NCI-H226 (cell line): ENCODE data around the gene CDC34.

Experiments used
- DNase-seq: peaks from one replicate; pipeline ENCODE4 v3.0.0-alpha.2; 2015

The CDC34 gene

DNA sequence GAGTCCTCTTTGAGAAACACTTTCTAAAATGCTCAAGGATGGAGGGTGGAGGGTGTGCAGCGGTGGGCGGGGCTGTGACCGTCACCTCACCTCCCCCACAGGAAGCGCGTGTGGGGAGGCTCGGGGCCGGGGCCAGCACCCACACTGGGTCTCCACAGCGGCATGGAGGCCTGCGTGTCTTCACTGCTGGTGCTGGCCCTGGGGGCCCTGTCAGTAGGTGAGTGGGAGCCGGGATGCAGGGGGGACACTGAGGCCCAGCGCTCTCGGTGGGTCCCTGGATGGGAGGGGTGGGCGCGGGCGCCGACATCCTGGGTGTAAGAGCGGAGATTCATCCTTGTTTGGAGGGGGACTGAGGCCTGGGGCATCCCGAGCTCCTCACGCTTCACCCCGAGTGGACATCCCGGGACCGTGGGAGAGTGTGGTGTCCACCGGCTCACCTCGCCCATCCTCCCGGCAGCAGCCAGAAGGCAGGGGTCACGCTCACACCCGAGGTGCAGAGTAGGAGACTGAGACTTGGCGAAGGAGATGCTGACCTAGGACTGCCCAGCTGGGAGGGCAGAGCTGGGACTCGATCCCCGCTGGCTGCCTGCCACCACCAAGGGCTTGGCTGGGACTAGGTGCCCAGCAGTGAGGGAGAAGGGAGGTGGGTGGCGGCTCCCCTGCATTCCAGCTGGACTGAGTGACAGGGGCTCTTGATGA lies 12.5 kb downstream of the CDC34 start, which contains the start of gene GZMM:
Gene GZMM, plus strand, starts transcription at position 144 of the 699 bp plus-strand sequence. Its CDS starts 19 bp downstream, at position 163.
- no peak for DNase-seq

DNA sequence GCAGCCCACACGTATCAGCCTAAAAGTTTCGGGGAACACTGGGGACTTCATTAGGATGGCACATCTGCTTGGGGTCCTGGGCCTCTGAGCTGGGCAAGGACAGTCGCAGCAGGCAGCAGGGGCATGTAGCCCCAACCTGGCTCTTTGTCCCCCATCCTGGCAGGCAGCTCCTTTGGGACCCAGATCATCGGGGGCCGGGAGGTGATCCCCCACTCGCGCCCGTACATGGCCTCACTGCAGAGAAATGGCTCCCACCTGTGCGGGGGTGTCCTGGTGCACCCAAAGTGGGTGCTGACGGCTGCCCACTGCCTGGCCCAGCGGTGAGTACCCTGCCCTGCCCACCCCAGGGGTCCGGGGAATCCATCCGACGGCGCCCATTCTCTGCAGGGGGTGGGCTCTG lies 15.6 kb downstream of the CDC34 start:
- DNase-seq: no peak

DNA sequence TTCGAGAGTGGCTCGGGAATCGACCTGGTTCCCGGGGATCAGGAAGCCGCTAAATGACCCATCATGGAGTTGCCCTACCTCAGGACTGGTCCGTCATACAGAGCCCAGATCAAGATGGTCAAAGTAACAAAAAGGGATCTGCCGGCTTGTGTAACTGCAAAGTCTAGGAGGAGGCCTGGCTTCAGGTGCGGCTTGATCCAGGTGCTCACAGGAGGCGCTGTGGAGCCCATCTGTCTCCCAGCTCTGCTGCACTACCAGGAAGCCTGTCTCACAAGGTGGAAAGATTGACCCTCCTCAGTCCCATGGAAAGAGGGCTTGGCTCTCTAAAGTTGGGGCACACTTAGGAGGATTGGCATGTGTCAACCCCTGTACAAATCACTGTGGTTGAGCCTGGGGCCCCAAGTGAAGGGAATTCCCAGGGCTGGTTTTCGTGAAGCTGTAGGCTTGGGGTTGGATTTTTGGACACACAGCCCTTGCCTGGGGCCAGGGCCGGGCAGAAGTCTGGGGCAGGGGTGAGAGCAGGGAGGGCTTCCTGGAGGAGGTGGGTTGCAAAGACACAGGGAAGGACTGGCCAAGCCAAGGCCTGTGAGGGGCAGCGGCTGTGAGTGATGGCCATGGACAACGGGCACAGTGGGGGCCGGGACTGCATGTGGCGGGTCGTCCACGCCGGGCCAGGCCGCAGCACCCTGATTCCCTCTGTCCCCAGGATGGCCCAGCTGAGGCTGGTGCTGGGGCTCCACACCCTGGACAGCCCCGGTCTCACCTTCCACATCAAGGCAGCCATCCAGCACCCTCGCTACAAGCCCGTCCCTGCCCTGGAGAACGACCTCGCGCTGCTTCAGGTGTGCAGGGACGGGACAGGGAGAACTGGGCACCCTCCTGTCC lies 16.5 kb downstream of the CDC34 start:
- DNase-seq: no peak

DNA sequence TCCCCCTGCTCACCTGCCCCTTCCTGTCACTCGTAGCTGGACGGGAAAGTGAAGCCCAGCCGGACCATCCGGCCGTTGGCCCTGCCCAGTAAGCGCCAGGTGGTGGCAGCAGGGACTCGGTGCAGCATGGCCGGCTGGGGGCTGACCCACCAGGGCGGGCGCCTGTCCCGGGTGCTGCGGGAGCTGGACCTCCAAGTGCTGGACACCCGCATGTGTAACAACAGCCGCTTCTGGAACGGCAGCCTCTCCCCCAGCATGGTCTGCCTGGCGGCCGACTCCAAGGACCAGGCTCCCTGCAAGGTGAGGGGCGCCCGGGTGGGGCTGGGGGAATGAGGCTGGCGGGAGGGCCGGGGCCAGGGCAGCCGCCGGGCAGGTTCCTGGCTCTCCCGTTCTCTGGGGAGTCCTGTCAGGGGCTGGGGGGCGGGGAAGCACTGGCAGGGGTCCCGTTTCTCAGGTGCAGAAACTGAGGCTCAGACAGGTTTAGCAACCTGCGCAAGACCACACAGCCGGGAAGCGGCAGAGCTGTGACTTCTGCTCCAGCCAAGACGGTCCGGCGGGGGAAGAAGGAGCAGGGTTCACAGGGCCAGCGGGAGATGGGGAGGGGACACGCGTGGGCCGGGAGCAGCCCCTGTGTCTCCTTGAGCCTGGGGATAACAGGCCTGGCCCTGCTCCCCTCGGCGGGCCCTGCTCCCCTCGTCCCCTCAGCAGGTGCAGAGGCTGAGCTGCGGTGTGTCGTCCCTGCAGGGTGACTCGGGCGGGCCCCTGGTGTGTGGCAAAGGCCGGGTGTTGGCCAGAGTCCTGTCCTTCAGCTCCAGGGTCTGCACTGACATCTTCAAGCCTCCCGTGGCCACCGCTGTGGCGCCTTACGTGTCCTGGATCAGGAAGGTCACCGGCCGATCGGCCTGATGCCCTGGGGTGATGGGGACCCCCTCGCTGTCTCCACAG lies 17.6 kb downstream of the CDC34 start:
- DNase-seq: no peak

DNA sequence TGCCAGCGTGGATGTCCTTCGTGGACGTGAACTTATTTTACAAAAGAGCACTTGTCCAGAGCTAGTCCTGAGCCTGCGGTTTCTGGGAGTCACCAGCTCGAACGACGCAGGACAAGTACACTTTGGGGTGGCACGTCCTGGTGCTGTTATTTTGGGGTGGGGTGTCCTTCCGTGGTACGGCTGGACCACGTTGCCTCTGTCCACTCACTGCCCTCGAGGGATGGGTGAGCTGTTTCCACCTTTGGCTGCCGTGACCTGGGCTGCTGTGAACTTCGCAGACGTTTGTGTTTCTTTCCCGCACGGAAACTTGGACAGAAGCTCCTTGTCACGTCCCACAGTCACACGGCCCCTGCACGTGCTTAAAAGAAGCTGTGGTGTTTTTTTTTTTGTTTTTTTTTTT lies 23.3 kb downstream of the CDC34 start:
- no peak for DNase-seq

DNA sequence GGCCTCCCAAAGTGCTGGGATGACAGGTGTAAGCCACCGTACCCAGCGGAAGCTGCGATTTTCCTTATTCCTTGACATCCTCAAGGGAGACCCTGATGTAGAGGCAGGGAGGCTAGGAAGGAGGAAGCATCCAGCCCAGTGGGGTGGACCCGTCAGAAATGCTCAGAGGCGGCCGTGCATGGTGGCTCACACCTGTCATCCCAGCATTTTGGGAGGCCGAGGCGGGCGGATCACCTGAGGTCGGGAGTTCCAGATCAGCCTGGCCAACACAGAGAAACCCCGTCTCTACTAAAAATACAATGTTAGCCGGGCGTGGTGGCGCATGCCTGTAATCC lies 23.9 kb downstream of the CDC34 start:
- no peak for DNase-seq

DNA sequence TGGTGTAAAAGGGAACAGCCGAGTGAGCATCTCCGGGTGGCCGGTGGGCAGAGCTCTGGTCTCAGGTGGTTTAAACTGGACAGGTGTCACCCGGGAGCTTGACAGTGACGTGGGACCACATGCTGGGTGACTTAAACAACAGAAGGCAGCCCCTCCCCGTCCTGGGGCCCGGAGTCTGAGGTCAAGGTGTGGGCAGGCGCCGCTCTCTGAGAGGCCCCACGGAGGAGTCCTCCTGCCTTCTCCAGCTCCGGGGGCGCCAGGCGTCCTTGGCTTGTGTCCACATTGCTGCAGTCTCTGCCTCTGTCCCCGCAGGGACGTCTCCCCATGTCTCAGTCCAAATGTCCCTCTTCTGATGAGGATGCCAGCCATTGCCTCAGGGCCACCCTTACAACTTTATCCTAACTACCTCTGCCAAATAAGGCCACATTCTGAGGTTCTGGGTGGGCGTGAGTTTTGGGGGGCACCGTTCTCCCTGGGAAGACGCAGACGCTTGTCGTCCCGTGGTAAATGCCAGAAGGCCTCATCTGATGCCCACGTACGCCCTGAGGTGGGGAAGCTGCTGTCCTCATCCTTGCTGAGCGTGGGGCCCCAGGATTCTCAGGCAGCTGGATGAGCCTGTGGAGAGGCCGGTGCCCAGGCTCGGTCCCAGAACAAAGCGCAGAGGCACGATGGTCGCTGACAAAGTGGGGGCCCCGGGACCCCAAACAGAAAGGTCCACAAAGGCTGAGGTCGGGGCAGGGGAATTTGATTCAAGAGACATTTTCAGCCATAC lies 25.2 kb downstream of the CDC34 start:
- no peak for DNase-seq

DNA sequence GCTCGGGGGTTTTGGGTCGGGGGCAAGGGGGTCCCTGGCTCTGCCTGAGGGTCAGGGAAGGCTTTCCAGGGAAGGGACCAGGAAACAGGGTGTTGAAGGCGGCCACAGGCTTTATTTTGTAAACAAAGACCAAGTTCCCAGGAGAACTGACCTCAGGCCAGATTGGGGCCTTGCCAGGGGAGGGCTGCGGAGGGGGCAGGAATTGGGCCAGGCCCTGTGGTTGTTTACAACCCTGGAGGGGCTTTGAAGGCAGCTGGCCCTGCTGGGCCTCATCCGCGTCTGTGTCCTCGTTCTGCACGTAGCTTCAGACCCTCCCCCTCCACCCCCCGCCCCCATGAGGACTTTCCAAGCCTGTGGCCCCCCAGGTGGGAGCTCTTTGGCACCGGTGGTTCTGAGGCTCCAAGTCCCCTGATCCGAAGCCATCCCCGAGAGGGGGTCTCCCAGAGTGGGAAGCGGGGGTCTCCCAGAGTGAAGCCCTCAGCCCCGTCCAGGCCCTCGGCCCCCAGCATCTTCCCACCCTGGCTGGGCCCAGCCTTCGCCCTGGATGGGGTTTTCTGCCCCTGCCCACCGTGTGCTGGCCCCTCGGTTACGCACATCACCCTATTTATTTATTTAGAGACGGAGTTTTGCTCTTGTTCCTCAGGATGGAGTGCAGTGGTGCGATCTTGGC lies 27.3 kb downstream of the CDC34 start:
- DNase-seq: no peak

DNA sequence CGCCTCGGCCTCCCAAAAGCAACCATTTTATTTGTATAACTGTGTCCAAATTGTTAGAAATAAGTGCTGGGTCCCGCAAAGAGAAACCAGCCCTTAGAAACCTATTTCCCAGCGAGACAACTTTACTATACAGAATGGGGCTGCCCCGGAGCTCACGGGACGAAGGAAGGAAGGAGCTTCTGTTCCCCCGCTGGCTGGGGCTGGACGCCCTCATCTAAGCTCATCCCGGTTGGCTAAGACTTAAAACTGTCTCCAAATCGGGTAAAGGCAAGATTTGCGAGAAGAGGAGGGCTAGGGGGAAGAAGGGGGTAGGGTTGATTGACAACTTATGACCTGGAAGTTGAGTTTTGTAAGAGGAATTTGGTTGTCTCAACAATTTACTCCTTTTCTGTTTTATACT lies 28.6 kb downstream of the CDC34 start:
- DNase-seq: no peak

DNA sequence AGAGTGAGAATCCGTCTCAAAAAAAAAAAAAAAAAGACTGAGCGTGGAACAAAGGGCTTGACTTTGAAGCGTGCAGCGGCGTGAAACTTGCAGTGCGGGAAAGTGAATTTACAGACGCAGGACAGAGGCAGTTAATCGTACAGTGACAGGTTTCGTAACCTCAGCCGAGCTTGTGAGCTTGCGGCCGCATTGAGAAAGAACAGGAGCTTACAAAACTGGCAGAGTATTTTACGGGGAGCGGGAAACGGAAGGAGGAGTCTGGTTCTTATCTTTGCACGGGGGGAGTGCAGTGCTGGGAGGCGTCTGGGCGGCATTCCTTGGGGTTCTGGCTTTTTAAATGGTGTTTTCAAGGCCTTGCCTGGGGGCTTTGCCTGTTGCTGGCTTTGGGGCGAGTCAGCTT lies 34.8 kb downstream of the CDC34 start:
- peak; percentile 95 for DNase-seq

DNA sequence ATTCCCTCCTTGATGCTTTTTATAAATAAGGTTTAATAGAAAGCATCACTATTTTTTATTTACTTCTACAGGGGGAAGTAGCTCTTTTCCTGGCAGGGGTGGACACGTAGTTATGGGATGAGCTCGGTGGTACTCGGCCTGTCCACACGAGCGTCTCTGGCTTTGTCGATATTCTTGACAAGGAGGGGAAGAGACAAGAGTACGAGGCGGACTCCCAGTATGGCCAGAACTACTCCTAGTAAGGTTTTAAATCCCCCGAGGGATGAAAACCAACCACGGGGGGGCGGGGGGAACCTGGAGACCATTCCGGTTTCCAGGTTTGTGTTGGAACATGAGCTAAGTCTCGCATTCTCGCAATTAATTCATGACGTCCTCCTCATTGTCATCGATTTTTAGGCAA lies 35.3 kb downstream of the CDC34 start:
- DNase-seq: no peak

DNA sequence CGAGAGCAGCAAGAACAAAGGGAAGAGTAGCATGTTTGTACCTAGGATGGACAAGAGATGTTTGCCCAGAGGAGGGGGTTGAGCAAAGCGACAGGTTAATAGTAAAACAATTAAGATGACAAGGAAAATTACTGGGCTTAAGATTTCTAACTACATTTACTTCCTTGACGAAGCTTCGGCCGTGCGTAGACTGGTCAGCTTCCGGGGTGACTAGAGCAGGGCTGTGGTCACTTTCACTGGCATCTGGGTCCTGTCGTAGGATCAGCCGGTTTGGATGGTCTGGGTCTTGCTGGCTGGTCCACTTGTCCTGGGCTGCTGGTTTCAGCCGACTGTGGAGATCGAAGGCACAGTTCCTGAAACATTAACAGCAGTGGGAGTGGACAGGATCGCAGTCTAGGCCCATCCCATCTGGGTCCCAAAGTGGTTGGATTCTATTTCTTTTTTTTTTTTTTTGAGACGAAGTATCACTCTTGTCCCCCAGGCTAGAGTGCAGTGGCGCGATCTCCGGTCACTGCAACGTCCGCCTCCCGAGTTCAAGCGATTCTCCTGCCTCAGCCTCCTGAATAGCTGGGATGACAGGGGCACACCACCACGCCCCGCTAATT lies 35.8 kb downstream of the CDC34 start:
- no peak for DNase-seq

DNA sequence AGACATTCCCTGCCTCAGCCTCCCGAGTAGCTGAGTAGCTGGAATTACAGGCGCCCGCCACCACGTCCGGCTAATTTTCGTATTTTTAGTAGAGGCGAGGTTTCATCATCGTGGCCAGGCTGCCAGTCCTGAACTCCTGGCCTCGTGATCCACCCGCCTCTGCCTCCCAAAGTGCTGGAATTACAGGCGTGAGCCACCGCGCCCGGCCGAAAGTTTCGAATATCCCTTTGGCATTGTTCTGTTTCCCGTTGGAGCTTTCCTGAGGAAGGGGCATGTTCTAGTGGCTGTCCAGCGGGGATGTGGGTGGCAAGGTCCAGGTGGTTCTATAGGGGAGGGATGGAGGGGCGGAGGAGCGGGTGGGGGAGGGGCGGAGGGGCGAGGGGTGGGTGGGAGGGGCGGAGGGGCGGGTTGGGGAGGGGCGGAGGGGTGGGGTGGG lies 38.7 kb downstream of the CDC34 start:
- no peak for DNase-seq

DNA sequence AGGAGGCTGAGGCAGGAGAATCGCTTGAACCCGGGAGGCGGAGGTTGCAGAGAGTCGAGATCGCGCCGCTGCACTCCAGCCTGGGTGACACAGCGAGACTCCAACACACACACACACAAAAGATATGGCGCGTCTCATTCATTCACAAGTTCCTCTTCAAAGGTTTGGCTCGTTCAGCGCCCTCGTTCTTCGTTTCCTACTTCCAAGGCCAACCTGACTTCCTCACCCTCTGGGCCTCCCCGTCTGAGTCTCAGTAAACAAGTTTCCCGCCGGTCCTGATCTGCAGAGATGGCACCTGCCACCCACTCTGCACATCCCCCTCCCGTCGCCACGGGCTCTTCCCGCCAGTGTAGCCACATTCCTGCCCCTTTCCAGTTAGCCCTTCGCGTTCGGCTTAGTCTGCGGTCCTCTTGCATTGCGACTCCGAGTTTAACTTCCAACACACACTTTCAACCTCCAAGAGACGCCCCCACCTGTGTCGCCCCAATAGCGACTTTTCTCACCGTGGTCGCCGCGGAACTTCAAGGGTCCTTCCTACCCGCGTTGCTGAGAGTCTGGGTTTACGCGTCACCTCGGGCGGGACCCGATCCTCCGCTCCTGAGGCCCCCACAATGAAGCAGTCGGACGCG lies 39.5 kb downstream of the CDC34 start:
- no peak for DNase-seq

DNA sequence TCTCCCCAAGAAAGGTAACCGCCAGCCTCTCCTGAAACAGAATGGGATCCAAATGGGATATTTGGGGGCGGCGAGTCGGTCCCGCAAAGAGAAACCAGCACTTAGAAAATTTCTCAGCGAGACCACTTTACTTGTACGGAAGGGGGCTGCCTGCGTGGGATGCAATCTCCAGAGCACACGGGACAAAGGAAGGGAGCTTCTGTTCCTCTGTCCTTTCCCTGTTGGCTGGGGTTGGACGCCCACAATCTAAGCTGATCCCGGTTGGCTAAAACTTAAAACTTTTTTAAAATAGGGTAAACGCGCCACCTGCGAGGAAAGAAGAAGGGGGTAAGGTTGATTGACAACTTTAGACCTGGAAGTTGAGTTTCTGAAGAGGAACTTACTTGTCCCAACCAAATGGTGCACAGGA lies 40.0 kb downstream of the CDC34 start:
- DNase-seq: no peak

DNA sequence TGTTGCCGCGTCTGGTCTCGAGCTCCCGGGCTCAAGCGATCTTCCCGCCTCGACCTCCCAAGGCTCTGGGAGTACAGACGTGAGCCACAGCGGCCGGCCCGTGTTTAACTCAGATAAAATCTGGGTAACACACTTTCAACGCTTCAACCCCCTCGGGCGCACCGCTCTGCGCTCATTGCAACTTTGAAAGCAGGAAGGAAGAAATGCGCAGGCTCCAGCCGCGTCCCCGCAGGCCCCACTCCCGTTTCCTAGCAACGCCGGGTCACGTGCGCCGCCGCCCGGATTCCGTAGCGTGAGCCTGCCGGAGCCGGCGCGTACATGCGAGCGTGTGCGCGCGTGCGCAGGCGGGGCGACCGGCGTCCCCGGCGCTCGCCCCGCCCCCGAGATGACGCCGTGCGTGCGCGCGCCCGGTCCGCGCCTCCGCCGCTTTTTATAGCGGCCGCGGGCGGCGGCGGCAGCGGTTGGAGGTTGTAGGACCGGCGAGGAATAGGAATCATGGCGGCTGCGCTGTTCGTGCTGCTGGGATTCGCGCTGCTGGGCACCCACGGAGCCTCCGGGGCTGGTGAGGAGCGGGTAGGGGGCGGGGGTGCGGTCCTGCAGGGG lies 40.7 kb downstream of the CDC34 start, which contains the start of gene BSG:
Gene BSG, plus strand, starts transcription at position 457 of the 603 bp plus-strand sequence. Its CDS starts 39 bp downstream, at position 496.
- DNase-seq: peak; percentile 96

DNA sequence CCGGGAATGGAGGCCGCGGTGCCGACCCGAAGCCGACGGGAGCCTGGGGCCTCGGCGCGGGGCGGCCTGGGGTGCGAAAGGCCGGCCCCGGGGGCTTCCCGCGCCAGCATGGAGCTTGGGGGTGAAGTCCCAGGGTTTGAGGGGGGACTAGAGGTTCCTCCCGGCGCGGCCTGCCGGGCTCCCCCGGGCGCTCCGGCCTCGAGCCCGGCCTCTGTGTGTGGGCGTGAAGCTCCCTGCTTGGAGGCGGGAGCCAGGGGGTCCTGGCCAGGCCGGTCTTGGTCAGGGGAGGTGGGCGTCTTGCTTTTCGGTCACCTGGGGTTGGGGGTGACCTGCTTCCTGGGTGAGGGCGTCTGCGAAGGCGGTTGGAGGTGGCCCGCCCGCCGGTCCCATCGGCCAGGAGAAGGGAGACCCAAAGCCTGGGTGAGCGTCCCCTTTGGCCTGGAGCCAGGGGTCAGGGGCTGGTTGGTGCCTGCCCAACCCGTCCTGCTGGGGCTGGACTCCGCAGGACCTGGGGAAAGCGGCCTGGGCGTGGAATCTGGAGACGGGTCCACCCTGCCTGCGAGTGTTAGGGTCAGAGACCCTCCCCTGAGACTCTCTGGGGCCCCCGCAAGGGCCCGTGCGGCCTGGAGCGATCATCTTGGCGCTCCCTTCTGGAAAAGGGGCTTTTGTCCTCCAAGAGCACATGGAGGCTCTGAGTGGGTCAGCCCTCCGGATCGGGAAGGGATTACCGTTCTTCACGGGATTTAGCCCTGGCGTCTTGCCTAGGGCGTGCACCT lies 41.4 kb downstream of the CDC34 start:
- peak; percentile 66 for DNase-seq

DNA sequence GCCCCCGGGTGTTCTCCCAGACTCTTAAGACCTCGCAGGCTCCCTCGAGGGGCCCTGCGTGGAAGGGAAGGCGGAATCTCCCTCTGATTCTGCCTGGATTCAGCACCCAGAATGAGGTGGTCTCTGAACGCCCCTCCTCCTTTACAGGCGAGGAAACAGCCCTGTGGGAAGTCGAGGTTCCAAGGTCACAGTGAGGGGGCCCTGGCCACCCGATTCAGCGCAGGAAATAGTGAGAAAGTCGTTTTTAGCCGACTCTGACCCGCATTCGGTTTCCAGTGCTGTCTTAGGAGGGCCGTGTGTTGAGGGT lies 41.9 kb downstream of the CDC34 start:
- no peak for DNase-seq

DNA sequence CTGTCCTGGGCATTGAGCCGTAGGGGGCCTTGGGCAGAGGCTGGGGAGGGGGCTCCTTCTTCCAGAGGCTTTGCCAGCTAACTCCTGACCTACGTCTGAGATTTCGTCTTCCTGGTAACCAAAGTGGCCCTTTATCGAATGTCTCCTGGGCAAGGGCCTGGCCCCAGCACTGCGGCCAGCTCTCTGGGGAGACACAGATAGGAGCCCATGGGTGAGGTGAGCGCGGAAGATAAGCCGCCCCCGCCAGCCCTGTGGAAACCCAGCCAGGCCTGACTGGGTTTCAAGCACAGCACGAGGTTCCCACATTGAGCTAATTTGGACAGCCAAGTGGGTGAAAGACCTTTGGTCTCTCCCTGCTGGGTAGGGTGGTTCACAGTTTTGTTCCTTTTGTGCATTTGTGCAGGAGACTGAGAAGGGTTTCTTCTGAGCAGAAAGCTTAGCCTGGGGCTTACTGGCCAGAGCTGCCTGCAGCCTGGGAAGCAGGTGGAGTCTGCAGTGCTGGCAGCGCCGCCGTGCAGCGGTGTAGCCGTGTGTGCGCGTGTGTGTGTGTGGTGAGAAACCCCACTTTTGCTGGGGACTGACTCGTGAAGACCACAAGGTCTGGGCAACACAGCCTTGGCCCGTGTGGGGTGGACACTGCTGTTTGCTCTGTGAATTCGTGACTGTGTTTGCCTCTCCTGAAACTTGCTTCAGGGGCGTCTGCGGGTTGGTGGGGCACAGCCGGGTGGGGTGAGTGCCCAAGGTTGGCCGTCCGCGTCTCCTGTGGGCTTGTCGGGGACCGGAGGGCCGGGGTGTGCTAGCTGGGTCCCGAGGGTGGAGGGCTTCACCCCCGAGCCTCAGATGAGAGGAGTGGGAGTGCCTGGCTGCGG lies 43.3 kb downstream of the CDC34 start:
- peak; percentile 52 for DNase-seq
